NCI-H345 treated with DMSO at 0.1 percent for 48 hours (cell line): ENCODE results near the gene LIFR.

ENCODE experiments used
- DNase-seq: peaks from one replicate; lab custom pipeline; 2025; ENCODE audit not compliant: unreplicated experiment; lab: John Stamatoyannopoulos, UW

LIFR gene

GRCh38 chr5:38467353-38468040, 88.9 kb downstream of the LIFR start:
- no peak for DNase-seq

- no peak for DNase-seq
These were observed 89.8 kb downstream of the LIFR start for GRCh38 chr5:38466424-38467189.

GRCh38 chr5:38465702-38466423, 90.6 kb downstream of the LIFR start:
- DNase-seq: no peak

GRCh38 chr5:38465061-38465460, 91.4 kb downstream of the LIFR start:
- DNase-seq: no peak

GRCh38 chr5:38463634-38464521, 92.6 kb downstream of the LIFR start:
- no peak for DNase-seq

GRCh38 chr5:38462976-38463633, 93.3 kb downstream of the LIFR start:
- no peak for DNase-seq

- no peak for DNase-seq
These were observed 98.3 kb downstream of the LIFR start for GRCh38 chr5:38458174-38458573.

- DNase-seq: no peak
These were observed 99.6 kb downstream of the LIFR start for GRCh38 chr5:38456657-38457399.

- DNase-seq: no peak
These were observed 100.6 kb downstream of the LIFR start for GRCh38 chr5:38455796-38456330.

- DNase-seq: no peak
These were observed 102.5 kb downstream of the LIFR start for GRCh38 chr5:38453921-38454320.

GRCh38 chr5:38453506-38453905, 102.9 kb downstream of the LIFR start:
- DNase-seq: no peak

GRCh38 chr5:38452201-38452600, 104.2 kb downstream of the LIFR start:
- no peak for DNase-seq

- DNase-seq: no peak
These were observed 105.2 kb downstream of the LIFR start for GRCh38 chr5:38451074-38451725.

GRCh38 chr5:38450627-38451026, 105.8 kb downstream of the LIFR start:
- DNase-seq: no peak

GRCh38 chr5:38448568-38449350, 107.7 kb downstream of the LIFR start:
- DNase-seq: no peak

- no peak for DNase-seq
These were observed 108.7 kb downstream of the LIFR start for GRCh38 chr5:38447786-38448185.

- no peak for DNase-seq
These were observed 109.4 kb downstream of the LIFR start for GRCh38 chr5:38447056-38447455.

- no peak for DNase-seq
These were observed 110.4 kb downstream of the LIFR start for GRCh38 chr5:38446029-38446522.
